HG02610 (cell line): ENCODE data around the gene IL19.
A peak's percentile ranks its signal among the peaks of the same experiment; 100 is the strongest.

Experiments
- ATAC-seq: cut with Tn5 transposase; IDR thresholded peaks from one replicate; pipeline ENCODE4 v1.9.1; 2021; ENCODE audit warnings: mild to moderate bottlenecking, moderate library complexity; ENCODE audit not compliant: unreplicated experiment

Gene IL19

GRCh38 chr1:206828765-206829164 is 58.2 kb downstream of the IL19 start:
- ATAC-seq, result no peak

- ATAC-seq, result no peak
Observed at GRCh38 chr1:206829282-206829681, 58.7 kb downstream of the IL19 start.

- no peak for ATAC-seq
Observed at GRCh38 chr1:206829875-206830274, 59.3 kb downstream of the IL19 start.

GRCh38 chr1:206831650-206832049 is 61.1 kb downstream of the IL19 start:
- peak; percentile 66 for ATAC-seq

- ATAC-seq, result no peak
Observed at GRCh38 chr1:206832352-206832880, 61.8 kb downstream of the IL19 start.

GRCh38 chr1:206833106-206833680 is 62.6 kb downstream of the IL19 start:
- ATAC-seq, result no peak

- ATAC-seq, result no peak
Observed at GRCh38 chr1:206833801-206834200, 63.2 kb downstream of the IL19 start.

- no peak for ATAC-seq
Observed at GRCh38 chr1:206834217-206834616, 63.6 kb downstream of the IL19 start.

- no peak for ATAC-seq
Observed at GRCh38 chr1:206834711-206835110, 64.1 kb downstream of the IL19 start.

GRCh38 chr1:206835186-206835585 is 64.6 kb downstream of the IL19 start:
- no peak for ATAC-seq

GRCh38 chr1:206836111-206836510 is 65.5 kb downstream of the IL19 start:
- ATAC-seq, result no peak

GRCh38 chr1:206839006-206839560 is 68.5 kb downstream of the IL19 start:
- ATAC-seq, result no peak

- ATAC-seq, result no peak
Observed at GRCh38 chr1:206839857-206840256, 69.3 kb downstream of the IL19 start.

- no peak for ATAC-seq
Observed at GRCh38 chr1:206841609-206842323, 71.2 kb downstream of the IL19 start.

- ATAC-seq, result no peak
Observed at GRCh38 chr1:206842854-206843253, 72.3 kb downstream of the IL19 start.

GRCh38 chr1:206843626-206844025 is 73.1 kb downstream of the IL19 start:
- no peak for ATAC-seq

- ATAC-seq, result no peak
Observed at GRCh38 chr1:206846487-206846886, 75.9 kb downstream of the IL19 start.

- ATAC-seq, result no peak
Observed at GRCh38 chr1:206847337-206847834, 76.8 kb downstream of the IL19 start.

- no peak for ATAC-seq
Observed at GRCh38 chr1:206847946-206848345, 77.4 kb downstream of the IL19 start.

GRCh38 chr1:206850401-206850800 is 79.8 kb downstream of the IL19 start:
- ATAC-seq, result no peak

- ATAC-seq, result no peak
Observed at GRCh38 chr1:206851341-206852010, 80.9 kb downstream of the IL19 start.
